Choroid plexus epithelial cell (primary cell): ENCODE results near the gene RELN.

Experiments used
- DNase-seq: peaks from one replicate; pipeline ENCODE4 v3.0.0-alpha.2; 2010; ENCODE audit warnings: low read depth
- H3K4me3 ChIP-seq: 2 replicates; pipeline ENCODE4 v1.5.1; 2011; ENCODE audit warnings: low read depth, mild to moderate bottlenecking, control low read depth, low read length, moderate library complexity
- CTCF ChIP-seq: conservative IDR thresholded peaks from 2 replicates; pipeline ENCODE4 v1.5.1; 2011; ENCODE audit warnings: low read depth, mild to moderate bottlenecking, control low read depth, inconsistent platforms, low read length, moderate library complexity

RELN gene

GRCh38 chr7:103748680-103749079, 240.8 kb downstream of the RELN start:
- no peak overlapping the region for H3K4me3 ChIP-seq
- no peak for DNase-seq
- no peak for TF ChIP-seq CTCF

GRCh38 chr7:103735377-103735776, 254.1 kb downstream of the RELN start:
- TF ChIP-seq CTCF: no peak
- DNase-seq: peak; percentile 65
- H3K4me3 ChIP-seq: no peak overlapping the region

- no peak overlapping the region for H3K4me3 ChIP-seq
- no peak for DNase-seq
- TF ChIP-seq CTCF: no peak
These were observed 258.3 kb downstream of the RELN start for GRCh38 chr7:103731169-103731568.

- no peak overlapping the region for H3K4me3 ChIP-seq
- DNase-seq: peak; percentile 25
- TF ChIP-seq CTCF: no peak
These were observed 260.4 kb downstream of the RELN start for GRCh38 chr7:103729026-103729425.

GRCh38 chr7:103727982-103728610, 261.4 kb downstream of the RELN start:
- H3K4me3 ChIP-seq: no peak overlapping the region
- TF ChIP-seq CTCF: no peak
- DNase-seq: no peak

- no peak for TF ChIP-seq CTCF
These were observed 270.4 kb downstream of the RELN start for GRCh38 chr7:103719070-103719469.

GRCh38 chr7:103718482-103719061, 270.9 kb downstream of the RELN start:
- no peak for TF ChIP-seq CTCF
- no peak overlapping the region for H3K4me3 ChIP-seq
- peak; percentile 30 for DNase-seq

More at GRCh38 chr7:103719070-103719469, 270.4 kb downstream of the RELN start:
- H3K4me3 ChIP-seq: no peak overlapping the region
- DNase-seq: no peak
